B cell (primary cell): ENCODE measurements around the gene PSAPL1. TPM values are rescaled to one million over a fixed set of nuclear protein-coding genes. Genes with fewer than 3 reads are reported as not detected.

Experiments used
- ATAC-seq: fragments of 200-7000 bp; cut with Tn5 transposase; one replicate; pipeline ENCODE4 v1.10.0; 2021; ENCODE audit warnings: low read depth, mild to moderate bottlenecking, moderate number of reproducible peaks, moderate library complexity
- CTCF ChIA-PET: fragments of 350-600 bp; sonication (Branson Sonifier 250); formaldehyde crosslinking; loops from one replicate; lab custom pipeline; 2021; ENCODE audit warnings: antibody characterized with exemption, inconsistent platforms; lab: Charles Lee
- POLR2A ChIA-PET: fragments of 350-600 bp; sonication (Branson Sonifier 250); formaldehyde crosslinking; loops from one replicate; lab custom pipeline; 2021; ENCODE audit warnings: antibody characterized with exemption; lab: Charles Lee
- DNase-seq: peaks from one replicate; pipeline ENCODE4 v3.0.0; 2013
- H2AFZ ChIP-seq: 2 replicates; pipeline ENCODE4 v1.6.1; 2012; ENCODE audit warnings: mild to moderate bottlenecking, low read depth, low read length; ENCODE audit not compliant: insufficient read depth, poor library complexity, severe bottlenecking
- H3K27ac ChIP-seq, 2 donors: 1 replicate in 1 of 2; 2 replicates in 1 of 2; pipeline ENCODE4 v1.5.1; 2012 to 2013; ENCODE audit warnings: low read length in 2 of 2, mild to moderate bottlenecking in 2 of 2, moderate library complexity in 1 of 2
- H3K27me3 ChIP-seq, 4 experiments: fragments of 200-600 bp in 1 of 4; sonication (generic) in 1 of 4; replicated peaks in 1 of 4; 1 replicate in 2 of 4; 2 replicates in 2 of 4; pipeline versions ENCODE4 v1.6.1 to v1.7.0; 2013 to 2016; ENCODE audit warnings: low read length in 3 of 4, mild to moderate bottlenecking in 2 of 4, mixed read lengths in 1 of 4, moderate library complexity in 1 of 4; ENCODE audit not compliant: insufficient read depth in 4 of 4, control insufficient read depth in 3 of 4; ENCODE audit errors: control extremely low read depth in 1 of 4
- H3K36me3 ChIP-seq, 2 experiments: replicated peaks in 1 of 2; 1 replicate in 1 of 2; 2 replicates in 1 of 2; pipeline versions ENCODE4 v1.6.1 to v1.7.1; 2013; ENCODE audit warnings: low read length in 1 of 2; ENCODE audit not compliant: insufficient read depth in 2 of 2, control insufficient read depth in 1 of 2; ENCODE audit errors: control extremely low read depth in 1 of 2, extremely low read depth in 1 of 2
- H3K4me1 ChIP-seq, 2 donors: fragments of 200-600 bp in 1 of 2; sonication (generic) in 1 of 2; 1 replicate in 1 of 2; 2 replicates in 1 of 2; pipeline versions ENCODE4 v1.5.1 to v1.6.1; 2013 to 2017; ENCODE audit warnings: low read length in 2 of 2; ENCODE audit not compliant: control insufficient read depth in 2 of 2, insufficient read depth in 2 of 2
- H3K4me2 ChIP-seq: replicated peaks from 2 replicates; pipeline ENCODE3; 2012; ENCODE audit warnings: mild to moderate bottlenecking, low read depth, low read length; ENCODE audit not compliant: poor library complexity, severe bottlenecking
- H3K4me3 ChIP-seq, 5 experiments: fragments of 200-600 bp in 1 of 5; sonication (generic) in 1 of 5; 1 replicate in 3 of 5; 2 replicates in 2 of 5; pipeline versions ENCODE4 v1.5.1 to v1.7.0; 2011 to 2016; ENCODE audit warnings: low read length in 4 of 5, mild to moderate bottlenecking in 4 of 5, low read depth in 2 of 5, control low read depth in 1 of 5, moderate library complexity in 1 of 5; ENCODE audit not compliant: insufficient read depth in 1 of 5; ENCODE audit errors: control extremely low read depth in 1 of 5, extremely low read depth in 1 of 5
- H3K79me2 ChIP-seq: fragments of 200-600 bp; sonication (generic); one replicate; pipeline ENCODE4 v1.6.0; 2016; ENCODE audit warnings: low read length; ENCODE audit not compliant: control insufficient read depth, insufficient read depth
- H3K9ac ChIP-seq: fragments of 200-600 bp; sonication (generic); 2 replicates; pipeline ENCODE4 v1.6.1; 2017; ENCODE audit warnings: mild to moderate bottlenecking, low read length, moderate library complexity
- H3K9me3 ChIP-seq, 3 donors: one replicate each; pipeline versions ENCODE4 v1.6.1 to v1.7.1; 2013; ENCODE audit warnings: low read length in 2 of 3; ENCODE audit not compliant: control insufficient read depth in 2 of 3, insufficient read depth in 1 of 3; ENCODE audit errors: control extremely low read depth in 1 of 3
- H4K20me1 ChIP-seq: 2 replicates; pipeline ENCODE4 v1.6.0; 2012; ENCODE audit warnings: mild to moderate bottlenecking, low read length; ENCODE audit not compliant: insufficient read depth, control insufficient read depth, poor library complexity, severe bottlenecking
- H3K27ac Mint-ChIP-seq: one replicate; pipeline ENCODE4 v1.8.0; 2021; ENCODE audit warnings: mixed read lengths
- H3K27me3 Mint-ChIP-seq: one replicate; pipeline ENCODE4 v1.8.0; 2021; ENCODE audit warnings: mixed read lengths
- H3K4me1 Mint-ChIP-seq: one replicate; pipeline ENCODE4 v1.8.0; 2021; ENCODE audit warnings: mixed read lengths
- H3K4me3 Mint-ChIP-seq: one replicate; pipeline ENCODE4 v1.8.0; 2021; ENCODE audit warnings: mixed read lengths
- H3K9me3 Mint-ChIP-seq: one replicate; pipeline ENCODE4 v1.8.0; 2022; ENCODE audit warnings: mixed read lengths; ENCODE audit not compliant: insufficient read depth
- EZH2 ChIP-seq: IDR thresholded peaks from 2 replicates; pipeline ENCODE4 v1.6.1; 2012; ENCODE audit warnings: borderline replicate concordance, low read depth, mild to moderate bottlenecking, moderate library complexity, low read length; ENCODE audit not compliant: insufficient read depth, poor library complexity, severe bottlenecking
- WGBS: methylation state at CpG from one replicate; pipeline ENCODE4 v1.1.5; 2013; ENCODE audit warnings: missing lambda C conversion rate; ENCODE audit not compliant: insufficient coverage; 5-methylcytosine and 5-hydroxymethylcytosine counted together
- intact Hi-C: fragments of 100-400 bp; cut with micrococcal nuclease; formaldehyde crosslinking; loops from one replicate; pipeline ENCODE4 v1.10.0; 2022
- polyA plus RNA-seq: library from polyadenylated mRNA; depleted of rRNA; stranded (reverse); fragments of >200 nt; gene quantifications from 2 replicates; pipeline ENCODE4 v1.2.3, GENCODE V29; 2012
- total RNA-seq, 2 donors: library from RNA; stranded (reverse); fragments of 120-200 nt in 1 of 2; gene quantifications; 1 replicate in 1 of 2; 2 replicates in 1 of 2; pipeline versions ENCODE4 v1.2.3 to v1.2.4, GENCODE V29; 2013 to 2022
- TF ChIP-seq, protein P1 (sequence below): fragments of 200-600 bp; IDR thresholded peaks from one replicate; pipeline ENCODE4 v1.8.0; 2022; ENCODE audit warnings: antibody characterized with exemption, mild to moderate bottlenecking

PSAPL1 gene
- total and polyA plus RNA-seq, 2 donors (not counting 1 experiment from before 2014, with no cell fraction given), result not detected

DNA sequence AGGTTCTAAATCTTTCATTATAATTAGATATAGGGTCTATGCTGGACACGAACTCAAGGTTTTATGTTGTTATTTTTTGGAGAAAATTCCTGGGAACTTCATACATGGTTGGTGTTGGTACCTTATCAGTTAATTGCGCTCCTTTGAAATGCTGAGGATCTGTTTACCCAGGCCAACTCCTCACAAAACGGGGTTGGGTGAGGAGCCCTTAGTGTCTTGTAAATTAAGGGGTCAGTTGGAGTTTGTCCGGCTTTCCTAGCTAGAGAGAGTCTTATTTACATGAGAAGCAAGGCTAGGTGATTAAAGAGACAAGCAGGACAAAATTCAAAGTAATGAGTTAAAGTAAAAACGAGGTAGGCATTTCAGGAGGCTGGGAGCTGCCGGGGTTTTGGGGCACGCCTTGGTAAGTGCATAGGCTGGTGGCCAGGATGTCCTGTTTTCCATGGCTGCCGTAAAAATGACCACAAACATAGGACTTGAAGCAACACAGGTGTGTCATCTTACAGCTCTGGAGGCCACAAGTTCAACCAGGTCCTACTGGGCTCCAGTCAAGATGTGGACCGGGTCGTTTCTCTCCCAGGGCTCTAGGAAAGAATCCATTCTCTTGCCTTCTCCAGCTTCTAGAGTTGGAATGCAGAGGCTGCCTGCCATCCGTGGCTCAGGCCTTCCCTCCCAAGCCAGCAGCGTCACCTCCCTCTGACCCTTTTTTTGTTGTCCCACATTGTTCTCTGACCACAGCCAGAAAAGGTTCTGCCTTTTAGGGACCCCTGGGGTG, 19.8 kb downstream of the PSAPL1 start:
- Histone ChIP-seq H3K9ac (no peak overlapping the region), H3K4me3 (no peak overlapping the region), H3K27me3 (peaks cover 0 to 4% (median 0%) of the 10 kb centered on the region in 4 experiments), H2AFZ (no peak overlapping the region), H3K27ac (no peak overlapping the region), H3K9me3 (peaks cover 0 to 36% (median 0%) of the 10 kb centered on the region in 3 donors), H4K20me1 (no peaks in the 10 kb centered on the region), H3K79me2 (no peaks in the 10 kb centered on the region), H3K4me2 (no peak overlapping the region), H3K36me3 (no peaks in the 10 kb centered on the region), H3K4me1 (no peaks in the 10 kb centered on the region)
- intact Hi-C loops, result no loop called here
- H3K4me3 Mint-ChIP-seq, result no peak overlapping the region
- ChIA-PET CTCF (no interaction called here), POLR2A (no interaction called here)
- no peak for TF ChIP-seq EZH2
- TF ChIP-seq, protein P1, sequence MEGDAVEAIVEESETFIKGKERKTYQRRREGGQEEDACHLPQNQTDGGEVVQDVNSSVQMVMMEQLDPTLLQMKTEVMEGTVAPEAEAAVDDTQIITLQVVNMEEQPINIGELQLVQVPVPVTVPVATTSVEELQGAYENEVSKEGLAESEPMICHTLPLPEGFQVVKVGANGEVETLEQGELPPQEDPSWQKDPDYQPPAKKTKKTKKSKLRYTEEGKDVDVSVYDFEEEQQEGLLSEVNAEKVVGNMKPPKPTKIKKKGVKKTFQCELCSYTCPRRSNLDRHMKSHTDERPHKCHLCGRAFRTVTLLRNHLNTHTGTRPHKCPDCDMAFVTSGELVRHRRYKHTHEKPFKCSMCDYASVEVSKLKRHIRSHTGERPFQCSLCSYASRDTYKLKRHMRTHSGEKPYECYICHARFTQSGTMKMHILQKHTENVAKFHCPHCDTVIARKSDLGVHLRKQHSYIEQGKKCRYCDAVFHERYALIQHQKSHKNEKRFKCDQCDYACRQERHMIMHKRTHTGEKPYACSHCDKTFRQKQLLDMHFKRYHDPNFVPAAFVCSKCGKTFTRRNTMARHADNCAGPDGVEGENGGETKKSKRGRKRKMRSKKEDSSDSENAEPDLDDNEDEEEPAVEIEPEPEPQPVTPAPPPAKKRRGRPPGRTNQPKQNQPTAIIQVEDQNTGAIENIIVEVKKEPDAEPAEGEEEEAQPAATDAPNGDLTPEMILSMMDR, result no peak
- ATAC-seq (no peak), DNase-seq (no peak)
- H3K9me3 Mint-ChIP-seq, result peaks cover 6% of the 10 kb centered on the region
- H3K27ac Mint-ChIP-seq, result no peak overlapping the region
- WGBS, result 36% methylated on average over 8 of the region's 12 CpGs
- no peaks in the 10 kb centered on the region for H3K4me1 Mint-ChIP-seq
- H3K27me3 Mint-ChIP-seq, result peaks cover 15% of the 10 kb centered on the region

DNA sequence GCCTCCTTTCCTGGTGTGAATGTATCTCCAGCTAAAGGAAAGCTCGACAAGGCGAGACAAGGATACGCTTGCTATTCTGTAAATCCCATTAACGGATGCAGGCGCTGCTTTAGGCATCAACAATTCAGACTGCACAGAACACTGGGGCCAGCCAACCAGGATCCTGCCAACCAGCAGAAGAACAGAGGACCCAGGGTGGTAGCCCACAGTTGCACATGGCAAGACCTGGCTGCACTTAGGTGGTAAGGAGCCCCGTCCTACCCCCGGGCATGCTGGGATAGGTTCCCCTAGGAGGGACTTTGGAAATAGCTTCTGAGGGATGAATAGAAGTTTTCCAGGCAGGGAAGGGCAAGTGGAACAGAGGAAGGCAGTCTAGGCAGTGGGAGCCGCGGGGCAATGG, 20.7 kb downstream of the PSAPL1 start:
- Histone ChIP-seq H3K27me3 (peaks cover 0 to 4% (median 0%) of the 10 kb centered on the region in 4 experiments), H2AFZ (no peak overlapping the region), H3K9me3 (peaks cover 0 to 38% (median 2%) of the 10 kb centered on the region in 3 donors), H3K79me2 (no peaks in the 10 kb centered on the region), H3K36me3 (no peaks in the 10 kb centered on the region), H3K27ac (no peak overlapping the region), H3K4me3 (no peak overlapping the region), H3K4me1 (no peaks in the 10 kb centered on the region), H4K20me1 (no peaks in the 10 kb centered on the region), H3K9ac (no peak overlapping the region), H3K4me2 (no peak overlapping the region)
- ATAC-seq, result no peak
- Mint-ChIP-seq H3K4me1 (no peaks in the 10 kb centered on the region), H3K9me3 (peaks cover 8% of the 10 kb centered on the region), H3K4me3 (no peak overlapping the region), H3K27ac (no peak overlapping the region), H3K27me3 (peaks cover 15% of the 10 kb centered on the region)
- 91% methylated on average over 9 of the region's 9 CpGs for WGBS
- intact Hi-C loops, result no loop called here
- TF ChIP-seq, protein P1, result no peak
- TF ChIP-seq EZH2, result no peak
- POLR2A ChIA-PET, result no interaction called here
- no peak for DNase-seq
- CTCF ChIA-PET, result no interaction called here
